Testis (tissue), 2 donors: ENCODE results near the gene MYO18A.

Experiments used
- CTCF ChIP-seq, 3 experiments: fragments of 450-650 bp in 2 of 3; fragments of 200-600 bp in 1 of 3; sonication (generic) in 1 of 3; IDR thresholded peaks; one replicate each; pipeline ENCODE4 v1.5.1; 2016 to 2019; ENCODE audit warnings: antibody characterized with exemption in 3 of 3, mild to moderate bottlenecking in 2 of 3, moderate library complexity in 1 of 3
- POLR2A ChIP-seq: fragments of 450-650 bp; IDR thresholded peaks from one replicate; pipeline ENCODE4 v1.6.1; 2017; ENCODE audit warnings: antibody characterized with exemption, mild to moderate bottlenecking, moderate library complexity

GRCh38 chr17:29125651-29126050, 54.5 kb downstream of the MYO18A start:
- TF ChIP-seq POLR2A = no peak
- no peak for TF ChIP-seq CTCF (IDR thresholded peaks at IDR 0.05)
